Endothelial cell of umbilical vein (primary cell): Measurements from ENCODE around the gene P2RY11. TPM values are rescaled to one million over a fixed set of nuclear protein-coding genes. Genes with fewer than 3 reads are reported as not detected.

Experiments
- BruUV-seq: library from RNA; stranded (reverse); fragments of 400-500 nt; replicated peaks from 2 replicates; lab custom pipeline; 2021; lab: Mats Ljungman, UMichigan
- CTCF ChIA-PET: fragments of 300-600, 350-600 bp; sonication (Branson Sonifier 250); formaldehyde crosslinking; loops from one replicate; lab custom pipeline; 2021; ENCODE audit warnings: antibody characterized with exemption, inconsistent platforms; lab: Charles Lee
- POLR2A ChIA-PET: fragments of 300-600, 350-600 bp; sonication (Branson Sonifier 250); formaldehyde crosslinking; loops from one replicate; lab custom pipeline; 2021; ENCODE audit warnings: antibody characterized with exemption, inconsistent platforms; lab: Charles Lee
- DNase-seq: peaks from one replicate; pipeline ENCODE4 v3.0.0-alpha.2; 2011; ENCODE audit warnings: low read depth, low spot score
- FAIRE-seq: peaks from 2 replicates; lab custom pipeline; 2011; peaks lifted over from hg19 to GRCh38; lab: Jason Lieb, UNC
- H2AFZ ChIP-seq: 2 replicates; pipeline ENCODE4 v1.6.0; 2012; ENCODE audit warnings: low read depth, low read length, control low read depth, inconsistent platforms
- H3K27ac ChIP-seq: 2 replicates; pipeline ENCODE4 v1.5.1; 2011; ENCODE audit warnings: low read depth, mild to moderate bottlenecking, control low read depth, low read length, moderate library complexity; ENCODE audit not compliant: insufficient read depth
- H3K27me3 ChIP-seq, 2 experiments: 2 replicates each; pipeline versions ENCODE4 v1.6.0 to v1.6.1; 2011; ENCODE audit warnings: low read length in 2 of 2, mixed read lengths in 1 of 2; ENCODE audit not compliant: control insufficient read depth in 2 of 2, insufficient read depth in 2 of 2
- H3K36me3 ChIP-seq, 2 experiments: 2 replicates in 1 of 2; 3 replicates in 1 of 2; pipeline ENCODE4 v1.5.1; 2011; ENCODE audit warnings: low read length in 2 of 2, mild to moderate bottlenecking in 1 of 2, moderate library complexity in 1 of 2; ENCODE audit not compliant: control insufficient read depth in 2 of 2, insufficient read depth in 2 of 2; ENCODE audit errors: extremely low read depth in 1 of 2
- H3K4me1 ChIP-seq: 3 replicates; pipeline ENCODE4 v1.5.1; 2011; ENCODE audit warnings: mild to moderate bottlenecking, low read length; ENCODE audit not compliant: control insufficient read depth, insufficient read depth; ENCODE audit errors: extremely low read depth
- H3K4me2 ChIP-seq: 2 replicates; pipeline ENCODE4 v1.6.1; 2011; ENCODE audit warnings: low read length, control low read depth, mixed read lengths; ENCODE audit not compliant: insufficient read depth
- H3K4me3 ChIP-seq, 3 experiments: fragments of 200-600 bp in 1 of 3; sonication (generic), shearing (Covaris generic) in 1 of 3; replicated peaks in 1 of 3; 2 replicates each; pipeline ENCODE4 v1.5.1; 2011 to 2016; ENCODE audit warnings: control low read depth in 3 of 3, low read length in 3 of 3, mild to moderate bottlenecking in 2 of 3, inconsistent platforms in 1 of 3, low read depth in 1 of 3, moderate library complexity in 1 of 3; ENCODE audit not compliant: insufficient read depth in 1 of 3
- H3K79me2 ChIP-seq: 2 replicates; pipeline ENCODE4 v1.6.0; 2012; ENCODE audit warnings: low read length, inconsistent platforms; ENCODE audit not compliant: control insufficient read depth, insufficient read depth
- H3K9ac ChIP-seq: replicated peaks from 2 replicates; pipeline ENCODE3; 2011; ENCODE audit warnings: low read length, control low read depth; ENCODE audit not compliant: insufficient read depth; ENCODE audit errors: extremely low read depth
- H3K9me1 ChIP-seq: replicated peaks from 3 replicates; pipeline ENCODE4 v1.6.0; 2011; ENCODE audit warnings: mild to moderate bottlenecking, low read length; ENCODE audit not compliant: control insufficient read depth, insufficient read depth; ENCODE audit errors: extremely low read depth
- H3K9me3 ChIP-seq: replicated peaks from 2 replicates; pipeline ENCODE4 v1.5.1; 2012; ENCODE audit warnings: low read length, inconsistent platforms; ENCODE audit not compliant: control insufficient read depth, insufficient read depth
- H4K20me1 ChIP-seq: replicated peaks from 2 replicates; pipeline ENCODE3; 2011; ENCODE audit warnings: mild to moderate bottlenecking, low read length; ENCODE audit not compliant: control insufficient read depth, insufficient read depth; ENCODE audit errors: extremely low read depth
- EZH2 ChIP-seq: IDR thresholded peaks from 2 replicates; pipeline ENCODE4 v1.6.1; 2012; ENCODE audit warnings: borderline replicate concordance, low read depth, mild to moderate bottlenecking, moderate library complexity, low read length, inconsistent platforms; ENCODE audit not compliant: severe bottlenecking
- MYC ChIP-seq: IDR thresholded peaks from one replicate; pipeline ENCODE4 v1.6.1; 2011; ENCODE audit warnings: mild to moderate bottlenecking, low read depth, low read length
- POLR2AphosphoS5 ChIP-seq: IDR thresholded peaks from 2 replicates; pipeline ENCODE4 v1.6.1; 2012; ENCODE audit warnings: low read depth, mild to moderate bottlenecking, control low read depth, low read length, moderate library complexity; ENCODE audit not compliant: insufficient read depth
- dilution Hi-C: fragments of 300-500 bp; cut with MboI; formaldehyde crosslinking; loops from one replicate; pipeline ENCODE4 v1.15.0; 2019; ENCODE audit warnings: low sequenced_read_pairs; ENCODE audit not compliant: extremely low pct_ligation_motif_present
- intact Hi-C: fragments of 100-400 bp; cut with micrococcal nuclease; formaldehyde crosslinking; loops from one replicate; pipeline ENCODE4 v1.10.0; 2022
- polyA plus RNA-seq, 4 experiments: library from polyadenylated mRNA; depleted of rRNA in 3 of 4; stranded (reverse) in 3 of 4; unstranded in 1 of 4; fragments of >200 nt; gene quantifications; 2 replicates each; pipeline versions ENCODE4 v1.2.1 to v1.2.3, GENCODE V29; 2011 to 2012; ENCODE audit warnings: missing spikeins in 1 of 4
- total RNA-seq: library from RNA; stranded (reverse); gene quantifications from 2 replicates; pipeline ENCODE4 v1.2.3, GENCODE V29; 2021

P2RY11 gene
- total and polyA plus RNA-seq, 2 donors (not counting 3 experiments of a cell fraction or from before 2014, with no cell fraction given): 3.6 to 14.6 TPM

DNA sequence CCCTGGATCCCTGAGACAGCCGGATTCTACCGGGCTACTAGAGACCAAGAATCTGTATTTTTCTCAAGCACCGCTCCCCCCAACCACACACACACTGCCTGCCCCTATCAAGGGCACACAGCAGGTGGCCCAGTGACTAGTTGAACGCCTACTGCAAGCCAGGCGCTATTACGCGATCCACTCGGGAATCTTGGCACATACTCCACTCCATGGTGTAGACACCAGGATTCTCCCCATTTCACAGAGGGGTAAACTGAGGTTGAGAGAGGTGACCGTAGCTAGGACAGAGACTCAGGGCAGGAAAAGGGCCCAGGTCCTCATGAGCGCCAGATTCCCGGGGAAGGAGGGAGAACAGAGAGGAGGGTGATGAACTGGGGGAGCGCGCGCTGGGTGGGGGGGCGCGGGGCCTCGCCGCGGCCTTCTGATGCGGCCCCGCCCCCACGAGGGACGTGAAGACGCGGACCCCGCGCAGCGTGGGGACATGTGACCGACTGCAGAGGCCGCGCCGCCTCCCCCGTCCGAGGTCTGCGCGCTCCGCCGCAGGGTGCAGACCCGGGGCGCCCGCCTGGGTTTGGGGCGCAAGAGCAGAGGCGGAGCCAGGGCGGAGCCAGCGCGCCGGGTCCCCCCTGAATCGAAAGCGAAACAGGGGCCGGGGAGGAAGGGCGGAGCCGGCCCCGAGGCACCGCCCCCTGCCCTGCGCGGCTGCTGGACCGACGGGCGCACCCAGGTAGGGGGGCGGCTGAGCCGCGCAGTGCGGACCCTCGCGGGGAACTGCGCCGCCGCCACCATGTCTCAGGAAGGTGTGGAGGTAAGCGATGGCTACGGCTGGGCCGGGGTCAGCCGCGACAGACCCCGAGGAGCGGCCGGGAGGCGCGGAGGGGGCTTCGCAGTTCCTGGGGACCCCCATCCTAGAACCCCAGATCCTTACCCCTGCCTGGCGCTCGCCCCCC is 25.6 kb upstream of the P2RY11 start, which contains the start of gene SHFL:
Gene SHFL (plus strand): TSS at position 677 of the 950 bp plus-strand sequence. CDS start 111 bp downstream, at position 788.
- POLR2A ChIA-PET: no interaction called here

DNA sequence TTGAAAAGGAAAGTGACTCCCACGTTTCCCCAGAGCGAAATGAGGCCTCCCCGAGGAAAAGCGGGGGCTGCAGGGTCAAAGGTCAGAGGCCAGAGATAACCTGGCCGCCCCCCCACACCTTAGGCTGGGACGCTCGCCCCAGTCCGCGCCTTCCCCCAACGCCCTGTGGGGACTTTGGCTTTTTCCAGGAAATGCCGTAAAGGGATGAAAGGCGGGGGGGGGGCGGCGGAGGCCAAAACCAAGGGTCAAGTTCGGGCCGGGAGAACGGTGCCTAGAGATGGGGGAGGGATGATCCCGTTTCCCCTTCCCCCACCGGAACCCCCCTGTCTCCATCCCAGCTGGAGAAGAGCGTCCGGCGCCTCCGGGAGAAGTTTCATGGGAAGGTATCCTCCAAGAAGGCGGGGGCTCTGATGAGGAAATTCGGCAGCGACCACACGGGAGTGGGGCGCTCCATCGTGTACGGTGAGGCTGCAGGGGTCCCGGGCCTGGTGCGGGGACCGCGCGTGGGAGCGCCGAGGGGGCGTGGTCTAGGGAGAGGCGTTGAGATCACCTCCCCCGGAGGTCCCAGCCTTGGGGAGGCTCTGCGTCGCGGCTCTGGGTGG is 24.8 kb upstream of the P2RY11 start:
- Histone ChIP-seq H3K4me2 (peak overlapping the region; percentile 74), H3K27ac (no peak overlapping the region), H3K36me3 (peaks cover 0 to 18% of the 10 kb centered on the region in 2 experiments), H3K27me3 (no peaks in the 10 kb centered on the region), H2AFZ (peak overlapping the region; percentile 96), H3K4me3 (peak overlapping the region; percentile 84 to 97 (median 96)), H3K9ac (peak overlapping the region; percentile 53), H4K20me1 (no peaks in the 10 kb centered on the region), H3K4me1 (peaks cover 2% of the 10 kb centered on the region), H3K9me1 (no peaks in the 10 kb centered on the region), H3K9me3 (no peaks in the 10 kb centered on the region), H3K79me2 (no peaks in the 10 kb centered on the region)
- TF ChIP-seq MYC (no peak), EZH2 (no peak)
- BruUV-seq: no TSS peak
- FAIRE-seq: no peak
- dilution Hi-C loops (no loop called here), intact Hi-C loops (no loop called here)
- ChIA-PET CTCF (no interaction called here), POLR2A (no interaction called here)
- no peak for DNase-seq

More for the DNA sequence above, 25.6 kb upstream of the P2RY11 start, which contains the start of gene SHFL:
- BruUV-seq: no TSS peak
- Histone ChIP-seq H3K27ac (no peak within 1 kb of the TSS), H3K79me2 (no peaks in the 10 kb centered on the region), H3K9ac (peak within 1 kb of the TSS; percentile 53), H3K36me3 (peaks cover 0 to 14% of the 10 kb centered on the region in 2 experiments), H3K9me1 (no peaks in the 10 kb centered on the region), H2AFZ (peak within 1 kb of the TSS; percentile 96), H3K27me3 (no peaks in the 10 kb centered on the region), H3K9me3 (no peaks in the 10 kb centered on the region), H3K4me1 (peaks cover 2% of the 10 kb centered on the region), H4K20me1 (no peaks in the 10 kb centered on the region), H3K4me2 (peak within 1 kb of the TSS; percentile 74), H3K4me3 (peak within 1 kb of the TSS; percentile 84 to 97 (median 96))
- dilution Hi-C loops: no loop called here
- FAIRE-seq (peak; percentile 26), DNase-seq (peak; percentile 64)
- intact Hi-C loops: no loop called here
- CTCF ChIA-PET: interaction anchor here (0.6 kb wide), 1 partner anchor 13 kb away, joined by 3 read pairs; no protein-coding TSS in a partner anchor
- TF ChIP-seq MYC (no peak), POLR2AphosphoS5 (peak; percentile 23)
